T-helper 1 cell treated with Interleukin-12 subunit alpha and Interleukin-12 subunit beta and Interleukin-4 antibody, amounts not matched to agents 30 ng/mL and 1 ng/mL, for 36 hours (primary cell): Measurements from ENCODE around the gene DCAF12L1. TPM values are rescaled to one million over a fixed set of nuclear protein-coding genes. Genes with fewer than 3 reads are reported as not detected.

Source experiments
- intact Hi-C: fragments of 100-400 bp; cut with micrococcal nuclease; formaldehyde crosslinking; loops from one replicate; pipeline ENCODE4 v1.15.1; 2024
- total RNA-seq: library from RNA; stranded (reverse); gene quantifications from 2 replicates; pipeline ENCODE4 v1.2.3, GENCODE V29; 2022

DCAF12L1 gene
- total RNA-seq = not detected in 2 replicates

DNA sequence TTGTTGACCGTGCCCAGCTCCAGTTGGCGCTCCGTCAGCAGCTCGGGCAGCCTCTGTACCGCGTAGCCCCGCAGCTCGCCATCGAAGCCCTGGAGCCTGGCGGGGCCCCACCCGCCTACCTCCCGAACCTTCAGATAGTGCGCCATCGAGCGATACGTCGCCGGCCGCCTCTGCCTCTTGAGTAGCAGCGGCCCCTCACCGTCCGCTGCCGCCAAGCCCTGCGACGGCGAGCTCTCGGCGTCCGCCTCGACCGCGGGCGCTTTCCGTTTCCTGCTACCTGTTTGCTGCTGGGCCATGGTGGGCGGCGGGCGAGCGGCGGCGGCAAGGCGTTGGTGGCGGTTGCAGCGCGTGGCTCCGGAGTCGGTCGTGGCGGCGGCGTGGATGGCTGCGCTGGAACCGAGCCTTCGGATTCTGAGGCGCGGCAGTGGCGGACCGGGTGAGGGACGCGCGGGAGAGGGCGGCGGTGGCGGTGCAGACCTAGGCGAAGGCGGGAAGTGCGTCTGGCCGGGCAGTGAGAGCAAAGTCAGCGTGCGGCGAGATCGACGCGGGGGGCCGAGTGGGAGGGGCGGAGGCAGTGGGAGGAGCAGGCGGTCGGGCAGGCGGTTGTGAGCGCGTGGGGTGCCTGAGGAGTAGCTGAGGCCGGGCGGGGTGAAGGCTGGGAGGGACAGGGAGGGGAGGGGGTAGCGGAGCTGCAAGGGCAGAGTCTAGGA, at the start of gene DCAF12L1:
DCAF12L1 (minus strand) TSS at position 502 of the 710 bp plus-strand sequence; CDS start at position 296, 206 bp downstream.
- intact Hi-C loops = no loop called here

DNA sequence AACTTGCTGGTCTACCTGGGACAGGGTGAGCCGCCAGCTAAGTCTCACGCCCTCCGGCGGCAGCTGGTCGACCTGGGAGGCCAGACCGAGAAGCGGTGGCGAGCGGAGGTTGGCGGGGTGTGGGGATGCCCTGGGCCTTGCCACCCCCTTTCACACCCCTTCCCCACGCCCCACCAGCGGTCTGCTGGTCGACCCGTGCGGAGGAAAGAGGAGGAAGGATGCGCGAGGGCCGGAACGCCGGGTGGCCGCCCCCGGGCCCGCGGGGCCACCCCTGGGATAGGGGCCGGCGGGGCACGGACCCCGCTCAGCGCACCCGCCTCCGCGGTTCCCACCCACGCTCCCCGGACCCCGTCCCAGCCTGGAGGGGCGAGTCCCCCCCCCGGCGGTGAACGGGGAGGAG, 28.3 kb upstream of the DCAF12L1 start:
- intact Hi-C loops = no loop called here

GRCh38 chrX:126575911-126576310, 23.3 kb upstream of the DCAF12L1 start:
- intact Hi-C loops = no loop called here

GRCh38 chrX:126557151-126557550, 4.5 kb upstream of the DCAF12L1 start:
- intact Hi-C loops = no loop called here

DNA sequence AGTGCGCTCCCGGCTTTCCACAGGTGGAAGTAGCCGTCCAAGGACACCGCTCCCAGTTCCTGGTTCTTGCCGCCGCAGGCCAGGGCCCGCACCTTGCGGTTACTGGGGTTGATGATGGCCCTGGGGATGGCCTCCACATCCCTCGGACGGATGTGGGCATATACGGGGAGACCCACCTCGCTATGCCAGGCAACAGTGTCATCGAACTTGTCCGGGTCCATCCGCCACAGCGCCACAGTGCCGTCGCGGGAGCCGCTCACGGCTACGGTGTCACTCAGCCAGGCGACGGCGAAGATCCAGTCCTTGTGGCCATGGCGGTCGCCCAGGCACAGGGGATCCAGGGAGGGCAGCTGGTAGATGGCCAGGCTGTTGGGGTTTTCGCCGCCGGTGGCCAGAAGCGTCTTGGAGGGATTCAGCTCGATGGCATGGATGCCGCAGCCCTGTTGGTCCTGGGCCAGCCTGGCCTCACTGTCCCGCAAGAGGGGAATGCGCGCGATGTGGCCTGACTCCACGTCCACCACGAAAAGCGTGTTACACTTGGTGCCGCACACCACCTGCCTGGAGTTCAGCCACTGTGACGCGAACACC, 795 bp downstream of the DCAF12L1 start:
- intact Hi-C loops = no loop called here

- intact Hi-C loops = no loop called here
These were observed 1.3 kb downstream of the DCAF12L1 start for GRCh38 chrX:126551306-126551705.

DNA sequence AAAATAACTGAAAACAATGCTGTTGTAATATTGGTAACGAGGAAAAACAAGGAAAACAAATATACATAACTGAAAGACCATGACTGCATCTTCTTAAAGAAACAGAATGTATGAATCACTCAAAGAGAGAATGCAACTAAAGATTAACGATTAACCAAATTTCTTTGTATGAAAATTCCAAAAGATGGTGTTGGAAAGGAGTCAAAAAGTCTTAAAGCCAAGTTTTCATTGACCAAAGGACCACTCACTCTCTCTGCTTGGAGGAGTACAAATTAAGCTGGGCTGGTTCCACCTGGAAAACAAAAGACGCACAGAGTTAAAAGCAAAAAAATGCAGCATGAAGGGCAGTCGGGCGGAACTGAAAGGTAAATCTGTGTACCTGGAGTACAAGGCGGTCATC, 1.8 kb downstream of the DCAF12L1 start:
- intact Hi-C loops = no loop called here

DNA sequence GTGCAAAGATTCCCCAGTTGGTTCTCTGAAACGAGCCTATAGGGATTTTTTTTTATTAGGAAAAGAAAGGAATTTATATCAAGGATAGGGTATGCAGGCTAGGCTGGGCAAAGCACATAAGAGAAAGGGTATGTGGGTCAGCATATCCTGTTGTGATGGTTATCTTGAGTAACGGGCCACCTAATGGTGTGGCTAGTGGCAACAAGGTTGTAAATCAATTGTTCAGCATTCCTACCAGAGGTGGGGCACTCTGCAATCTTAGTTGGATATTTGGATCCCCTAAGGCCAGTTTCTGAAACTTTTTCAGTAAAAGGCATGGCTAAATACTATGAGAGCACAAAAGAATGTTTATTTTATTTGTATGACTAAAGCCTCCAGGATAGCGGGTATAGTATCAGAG, 42.7 kb downstream of the DCAF12L1 start:
- intact Hi-C loops = no loop called here
